PFSK-1 (cell line): ENCODE results near the gene EP400.

ENCODE experiments used
- FOXP2 ChIP-seq: optimal IDR thresholded peaks from 2 replicates; pipeline ENCODE3; 2011; ENCODE audit warnings: borderline replicate concordance, control low read depth, inconsistent platforms; ENCODE audit not compliant: insufficient read depth; ENCODE audit errors: extremely low read length, extremely low read depth
- POLR2AphosphoS5 ChIP-seq: IDR thresholded peaks from 2 replicates; pipeline ENCODE4 v1.6.1; 2012; ENCODE audit warnings: low read depth, mild to moderate bottlenecking, control low read depth, low read length, moderate library complexity
- TAF1 ChIP-seq: IDR thresholded peaks from 2 replicates; pipeline ENCODE4 v1.6.1; 2012; ENCODE audit warnings: low read length, control low read depth, borderline replicate concordance; ENCODE audit not compliant: insufficient read depth

DNA sequence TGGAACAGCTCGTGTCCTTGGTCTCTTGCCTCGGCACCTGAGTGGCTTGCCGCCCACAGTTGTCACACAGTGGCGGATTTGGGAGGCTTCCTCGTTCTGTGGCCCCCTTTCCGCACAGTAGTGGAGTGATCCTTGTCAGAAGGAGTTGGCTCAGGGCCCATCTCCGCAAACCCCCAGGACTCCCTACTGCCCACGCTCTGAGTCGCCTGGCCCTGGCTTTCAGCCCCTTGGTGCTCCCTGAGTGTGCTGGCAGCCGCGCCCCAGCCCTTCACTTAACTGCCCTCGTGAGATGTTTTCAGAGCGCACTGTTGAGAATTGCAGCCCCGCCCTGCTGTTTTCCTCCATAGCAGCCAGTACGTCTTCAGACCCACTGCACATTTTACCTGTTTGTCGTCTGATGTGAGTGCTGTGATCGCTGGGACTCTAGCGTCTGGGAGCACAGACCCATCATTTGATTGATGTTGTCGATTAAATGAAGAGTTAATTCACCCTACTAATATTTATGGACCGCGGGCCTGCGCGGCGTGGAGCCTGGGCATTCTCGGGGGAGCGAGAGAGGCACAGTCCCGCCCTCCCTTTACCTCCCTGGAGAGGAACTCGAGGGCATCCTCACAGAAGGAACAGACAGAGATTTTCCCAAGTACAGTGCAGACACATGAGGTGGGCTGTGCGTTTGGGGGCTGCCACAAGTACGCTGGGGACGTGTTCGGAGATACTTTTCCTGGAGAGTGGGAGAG is 102.6 kb downstream of the EP400 start:
- TF ChIP-seq POLR2AphosphoS5 (no peak), FOXP2 (no peak), TAF1 (no peak)
